ENCODE results near the gene SGIP1. TPM values are rescaled to one million over a fixed set of nuclear protein-coding genes. Genes with fewer than 3 reads are reported as not detected.
"Not testable (repeated sequence)": the region's sequence is repeated elsewhere in the genome, so short reads cannot be mapped to it uniquely, and the experiment has no call there.

The SGIP1 gene
- total and polyA plus RNA-seq, 7 experiments from 2014 or later = not detected

DNA sequence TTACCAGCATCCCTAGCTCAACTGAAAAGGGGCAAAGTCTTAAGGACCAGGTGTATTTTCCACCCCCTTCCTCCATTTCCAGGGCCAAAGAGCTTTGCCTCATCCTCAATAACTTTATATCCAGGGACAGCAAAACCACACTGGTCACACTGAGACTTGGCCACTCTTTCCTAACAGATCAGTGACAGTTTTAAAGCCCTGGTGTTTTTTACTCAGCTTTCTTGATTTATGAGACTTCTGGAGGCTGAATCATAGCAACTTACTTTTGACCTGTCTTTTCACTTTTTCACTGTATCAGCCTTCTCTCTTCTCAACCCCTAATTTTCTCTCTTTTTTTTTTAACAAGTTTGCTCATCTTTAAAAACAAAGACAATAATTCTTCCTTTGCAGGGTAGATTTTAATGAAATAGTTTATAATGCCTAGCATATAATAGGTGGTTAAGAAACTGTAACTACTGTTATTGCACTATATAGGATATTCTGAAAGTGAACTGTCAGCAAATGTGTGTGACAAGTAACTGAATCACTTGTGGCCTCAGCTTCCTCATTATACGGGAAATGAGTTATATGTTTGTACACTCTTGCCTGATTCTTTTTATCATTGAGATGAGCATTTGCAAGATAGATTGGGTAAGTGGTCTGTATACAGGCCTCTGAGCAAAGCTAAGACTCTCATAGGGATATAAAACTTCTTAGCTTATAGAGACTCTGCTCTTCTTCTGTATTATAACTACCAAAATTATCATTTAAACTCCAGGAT lies 198.6 kb downstream of the SGIP1 start:
- DNase-seq = no peak
- Histone ChIP-seq H3K4me3 (ENCODE audit: low read length) (no peak overlapping the region), H3K27ac (ENCODE audit: low read depth, low read length) (no peak overlapping the region), H3K9me3 (ENCODE audit: control insufficient read depth in 2 of 3, low read length in 3 of 3) (no peaks in the 10 kb centered on the region), H3K27me3 (ENCODE audit: control insufficient read depth in 2 of 2, insufficient read depth in 2 of 2, low read length in 2 of 2) (no peaks in the 10 kb centered on the region), H3K4me1 (ENCODE audit: control insufficient read depth in 2 of 2, insufficient read depth in 2 of 2, low read length in 2 of 2) (peaks cover 0 to 3% of the 10 kb centered on the region in 2 donors), H3K36me3 (ENCODE audit: control insufficient read depth in 2 of 3, insufficient read depth in 3 of 3, low read length in 3 of 3) (no peaks in the 10 kb centered on the region)
- Mint-ChIP-seq H3K4me1 (peaks cover 8 to 21% (median 14%) of the 10 kb centered on the region in 7 donors), H3K27ac (peak overlapping the region in 4 of 9 donors; percentile 6 to 85 (median 16)), H3K4me3 (no peak overlapping the region), H3K36me3 (peaks cover 0 to 4% (median 0%) of the 10 kb centered on the region in 5 donors), H3K9me3 (no peaks in the 10 kb centered on the region), H3K27me3 (peaks cover 0 to 1% (median 0%) of the 10 kb centered on the region in 5 donors)
- intact Hi-C loops (cut with micrococcal nuclease) = no loop called here
- CTCF ChIA-PET = interaction anchor here (0.7 kb wide), 1 partner anchor 10 kb away, joined by 3 read pairs; no protein-coding TSS in a partner anchor
- peak; percentile 83 for ATAC-seq
- POLR2A ChIA-PET = interaction anchor here (0.6 kb wide), 1 partner anchor 773 kb away, joined by 3 read pairs; no protein-coding TSS in a partner anchor

DNA sequence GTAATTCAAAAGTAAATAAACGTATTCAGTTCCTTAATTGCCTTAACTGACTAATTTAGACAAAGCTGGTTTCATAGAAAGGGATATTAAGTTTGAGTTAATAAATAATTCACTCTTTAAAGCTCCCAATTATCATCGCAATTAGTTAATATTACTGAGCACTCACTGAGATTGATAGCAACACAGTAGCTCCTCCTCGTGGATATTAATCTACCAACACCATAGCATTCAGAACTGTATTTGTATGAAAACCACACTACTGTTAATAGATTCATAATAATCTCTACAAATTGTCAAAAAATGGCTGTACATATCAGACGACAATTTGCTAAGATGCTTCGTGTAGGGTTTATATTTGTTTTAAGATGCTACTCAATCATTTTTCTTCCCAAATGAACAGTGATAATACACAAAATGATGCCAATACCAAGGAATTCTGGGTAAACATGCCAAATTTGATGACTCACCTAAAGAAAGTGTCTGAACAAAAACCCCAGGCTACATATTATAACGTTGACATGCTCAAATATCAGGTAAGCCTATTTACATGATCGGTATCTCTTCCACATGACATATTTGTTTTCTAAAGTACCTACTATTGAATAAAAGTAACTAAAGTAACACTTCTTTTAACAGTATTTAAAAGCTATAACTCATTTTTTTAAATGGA lies 199.5 kb downstream of the SGIP1 start:
- no peaks in the 10 kb centered on the region for H3K27me3 Mint-ChIP-seq
- peaks cover 0 to 2% (median 0%) of the 10 kb centered on the region in 5 donors for H3K36me3 Mint-ChIP-seq
- H3K4me1 Mint-ChIP-seq = peaks cover 8 to 21% (median 13%) of the 10 kb centered on the region in 7 donors
- no peak overlapping the region for H3K4me3 Mint-ChIP-seq
- DNase-seq (no peak), ATAC-seq (no peak)
- H3K27ac ChIP-seq (ENCODE audit: low read depth, low read length) = no peak overlapping the region
- no peak overlapping the region for H3K27ac Mint-ChIP-seq
- H3K36me3 ChIP-seq (ENCODE audit: control insufficient read depth in 2 of 3, insufficient read depth in 3 of 3, low read length in 3 of 3) = no peaks in the 10 kb centered on the region
- H3K27me3 ChIP-seq (ENCODE audit: control insufficient read depth in 2 of 2, insufficient read depth in 2 of 2, low read length in 2 of 2) = no peaks in the 10 kb centered on the region
- H3K9me3 Mint-ChIP-seq = no peaks in the 10 kb centered on the region
- intact Hi-C loops (cut with micrococcal nuclease) = no loop called here
- H3K9me3 ChIP-seq (ENCODE audit: control insufficient read depth in 2 of 3, low read length in 3 of 3) = no peaks in the 10 kb centered on the region
- ChIA-PET CTCF (interaction anchor here (0.8 kb wide), 1 partner anchor 8 kb away, joined by 3 read pairs; no protein-coding TSS in a partner anchor), POLR2A (interaction anchor here (0.6 kb wide), 2 partner anchors 774 to 801 kb away, joined by 3 read pairs; no protein-coding TSS in a partner anchor)
- no peak overlapping the region for H3K4me3 ChIP-seq (ENCODE audit: low read length)
- peaks cover 0 to 2% of the 10 kb centered on the region in 2 donors for H3K4me1 ChIP-seq (ENCODE audit: control insufficient read depth in 2 of 2, insufficient read depth in 2 of 2, low read length in 2 of 2)

DNA sequence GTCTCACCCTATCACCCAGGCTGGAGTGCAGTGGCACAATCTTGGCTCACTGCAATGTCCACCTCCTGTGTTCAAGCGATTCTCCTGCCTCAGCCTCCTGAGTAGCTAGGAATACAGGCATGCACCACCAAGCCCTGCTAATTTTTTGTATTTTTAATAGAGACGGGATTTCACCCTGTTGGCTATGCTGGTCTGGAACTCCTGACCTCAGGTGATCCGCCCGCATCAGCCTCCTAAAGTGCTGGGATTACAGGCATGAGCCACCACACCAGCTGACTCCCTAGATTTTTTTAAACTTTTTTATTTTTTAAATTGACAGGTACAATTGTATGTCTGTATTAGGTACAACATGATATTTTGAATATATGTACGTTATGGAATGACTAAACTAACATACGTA lies 200.6 kb downstream of the SGIP1 start:
- H3K36me3 ChIP-seq (ENCODE audit: control insufficient read depth in 2 of 3, insufficient read depth in 3 of 3, low read length in 3 of 3); H3K27ac Mint-ChIP-seq; CTCF ChIA-PET; H3K4me1 ChIP-seq (ENCODE audit: control insufficient read depth in 2 of 2, insufficient read depth in 2 of 2, low read length in 2 of 2); H3K9me3 ChIP-seq (ENCODE audit: control insufficient read depth in 2 of 3, low read length in 3 of 3); H3K4me3 Mint-ChIP-seq; H3K36me3 Mint-ChIP-seq; POLR2A ChIA-PET; H3K4me3 ChIP-seq (ENCODE audit: low read length); H3K9me3 Mint-ChIP-seq; ATAC-seq; H3K27ac ChIP-seq (ENCODE audit: low read depth, low read length); DNase-seq; H3K27me3 Mint-ChIP-seq; H3K27me3 ChIP-seq (ENCODE audit: control insufficient read depth in 2 of 2, insufficient read depth in 2 of 2, low read length in 2 of 2); intact Hi-C loops (cut with micrococcal nuclease): not testable (repeated sequence)
- H3K4me1 Mint-ChIP-seq = peaks cover under 1 to 16% (median 9%) of the 10 kb centered on the region in 7 donors

DNA sequence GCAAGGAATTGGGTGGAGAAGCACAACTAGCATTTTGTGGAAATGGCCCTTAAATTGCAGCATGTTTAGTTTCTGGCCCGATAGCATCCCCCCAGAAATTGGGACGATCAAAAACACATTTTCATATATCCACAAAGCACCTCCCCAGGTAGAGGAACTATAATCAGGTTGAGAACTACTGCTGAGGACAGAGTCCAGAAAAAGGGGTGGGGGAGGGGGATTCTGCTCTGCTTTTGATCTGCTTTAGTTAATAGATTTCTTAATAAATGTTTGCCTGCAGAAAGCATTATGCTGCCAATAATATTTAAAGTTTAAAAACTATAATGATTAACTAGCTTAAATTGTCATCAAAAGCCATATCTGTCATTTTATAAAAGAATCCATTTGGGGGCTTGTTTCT lies 203.9 kb downstream of the SGIP1 start:
- Mint-ChIP-seq H3K4me3 (no peak overlapping the region), H3K4me1 (peaks cover 0 to 13% (median 7%) of the 10 kb centered on the region in 7 donors), H3K9me3 (no peaks in the 10 kb centered on the region), H3K27me3 (peaks cover 0 to 2% (median 0%) of the 10 kb centered on the region in 5 donors), H3K27ac (no peak overlapping the region), H3K36me3 (no peaks in the 10 kb centered on the region)
- H3K9me3 ChIP-seq (ENCODE audit: control insufficient read depth in 2 of 3, low read length in 3 of 3) = no peaks in the 10 kb centered on the region
- H3K4me1 ChIP-seq (ENCODE audit: control insufficient read depth in 2 of 2, insufficient read depth in 2 of 2, low read length in 2 of 2) = no peaks in the 10 kb centered on the region
- ChIA-PET POLR2A (interaction anchor here (0.7 kb wide), 1 partner anchor 465 kb away, joined by 3 read pairs; no protein-coding TSS in a partner anchor), CTCF (no interaction called here)
- H3K36me3 ChIP-seq (ENCODE audit: control insufficient read depth in 2 of 3, insufficient read depth in 3 of 3, low read length in 3 of 3) = no peaks in the 10 kb centered on the region
- no peak overlapping the region for H3K4me3 ChIP-seq (ENCODE audit: low read length)
- intact Hi-C loops (cut with micrococcal nuclease) = no loop called here
- no peak overlapping the region for H3K27ac ChIP-seq (ENCODE audit: low read depth, low read length)
- ATAC-seq = no peak
- no peaks in the 10 kb centered on the region for H3K27me3 ChIP-seq (ENCODE audit: control insufficient read depth in 2 of 2, insufficient read depth in 2 of 2, low read length in 2 of 2)
- DNase-seq = no peak

DNA sequence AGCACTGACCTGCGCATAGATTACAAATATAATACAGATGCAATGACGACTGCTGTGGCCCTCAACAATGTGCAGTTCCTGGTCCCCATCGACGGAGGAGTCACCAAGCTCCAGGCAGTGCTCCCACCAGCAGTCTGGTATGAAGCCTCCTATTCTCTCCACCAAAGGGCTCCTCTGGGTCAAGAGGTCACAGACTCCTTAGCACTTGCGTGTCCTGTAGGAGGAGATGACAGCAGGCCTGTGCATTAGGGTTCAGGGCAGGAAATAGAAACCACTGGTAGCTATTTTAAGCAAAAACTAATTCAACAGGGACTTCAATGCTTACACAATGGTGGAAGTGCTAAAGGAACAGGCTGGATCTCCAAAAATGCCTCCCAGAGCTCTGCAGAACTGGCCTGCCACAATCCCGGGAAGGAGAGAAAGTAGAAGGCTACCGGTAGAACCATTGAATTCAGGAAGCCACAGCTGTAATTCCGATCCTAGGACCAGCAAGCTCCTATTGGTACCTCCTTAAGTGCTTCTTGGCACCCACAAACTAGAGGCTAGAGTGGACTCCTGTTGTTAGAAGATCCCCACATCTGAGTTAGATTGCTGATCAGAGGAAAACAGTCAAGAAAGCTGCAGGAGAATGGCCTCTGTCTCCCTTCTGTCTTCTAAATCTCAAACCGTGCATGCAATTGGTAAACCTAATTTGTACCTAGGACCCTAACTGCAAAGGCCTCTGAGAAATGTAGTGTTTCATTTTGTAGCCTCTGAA lies 205.6 kb downstream of the SGIP1 start:
- ChIA-PET CTCF (no interaction called here), POLR2A (no interaction called here)
- Mint-ChIP-seq H3K27ac (peak overlapping the region in 2 of 9 donors; percentile 20 to 38), H3K4me3 (no peak overlapping the region), H3K9me3 (no peaks in the 10 kb centered on the region), H3K27me3 (peaks cover 0 to 5% (median 0%) of the 10 kb centered on the region in 5 donors), H3K36me3 (no peaks in the 10 kb centered on the region), H3K4me1 (peaks cover 0 to 10% (median 7%) of the 10 kb centered on the region in 7 donors)
- H3K9me3 ChIP-seq (ENCODE audit: control insufficient read depth in 2 of 3, low read length in 3 of 3) = no peaks in the 10 kb centered on the region
- H3K27ac ChIP-seq (ENCODE audit: low read depth, low read length) = no peak overlapping the region
- no peaks in the 10 kb centered on the region for H3K4me1 ChIP-seq (ENCODE audit: control insufficient read depth in 2 of 2, insufficient read depth in 2 of 2, low read length in 2 of 2)
- intact Hi-C loops (cut with micrococcal nuclease) = no loop called here
- no peak overlapping the region for H3K4me3 ChIP-seq (ENCODE audit: low read length)
- no peaks in the 10 kb centered on the region for H3K27me3 ChIP-seq (ENCODE audit: control insufficient read depth in 2 of 2, insufficient read depth in 2 of 2, low read length in 2 of 2)
- DNase-seq (no peak), ATAC-seq (peak; percentile 37)
- H3K36me3 ChIP-seq (ENCODE audit: control insufficient read depth in 2 of 3, insufficient read depth in 3 of 3, low read length in 3 of 3) = no peaks in the 10 kb centered on the region

DNA sequence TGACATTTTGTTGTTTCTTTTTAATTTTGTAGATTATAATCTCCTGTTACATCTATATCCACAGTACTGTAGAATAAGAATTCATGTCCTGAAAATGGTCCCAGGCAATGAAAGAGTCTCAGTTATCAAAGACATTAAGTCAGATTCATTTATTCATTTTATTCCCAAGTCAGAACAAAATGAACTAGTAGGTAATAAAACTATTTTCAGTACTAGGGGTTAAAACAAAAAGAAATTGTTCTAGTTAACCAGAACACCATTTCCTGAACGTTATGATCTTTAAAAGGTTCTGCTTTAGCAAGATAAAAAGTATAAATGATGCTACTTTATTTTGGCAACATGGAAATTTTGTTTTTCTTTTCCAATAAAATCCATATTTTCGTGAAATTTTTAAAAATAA lies 211.5 kb downstream of the SGIP1 start:
- no peak overlapping the region for H3K27ac Mint-ChIP-seq
- H3K36me3 Mint-ChIP-seq = no peaks in the 10 kb centered on the region
- no peaks in the 10 kb centered on the region for H3K9me3 Mint-ChIP-seq
- Histone ChIP-seq H3K4me3 (ENCODE audit: low read length) (no peak overlapping the region), H3K36me3 (ENCODE audit: control insufficient read depth in 2 of 3, insufficient read depth in 3 of 3, low read length in 3 of 3) (no peaks in the 10 kb centered on the region), H3K9me3 (ENCODE audit: control insufficient read depth in 2 of 3, low read length in 3 of 3) (no peaks in the 10 kb centered on the region), H3K4me1 (ENCODE audit: control insufficient read depth in 2 of 2, insufficient read depth in 2 of 2, low read length in 2 of 2) (no peaks in the 10 kb centered on the region), H3K27me3 (ENCODE audit: control insufficient read depth in 2 of 2, insufficient read depth in 2 of 2, low read length in 2 of 2) (no peaks in the 10 kb centered on the region), H3K27ac (ENCODE audit: low read depth, low read length) (no peak overlapping the region)
- no peak for ATAC-seq
- intact Hi-C loops (cut with micrococcal nuclease) = no loop called here
- no peak overlapping the region for H3K4me3 Mint-ChIP-seq
- peaks cover 0 to 2% (median 0%) of the 10 kb centered on the region in 7 donors for H3K4me1 Mint-ChIP-seq
- ChIA-PET POLR2A (no interaction called here), CTCF (no interaction called here)
- no peak for DNase-seq
- H3K27me3 Mint-ChIP-seq = peaks cover 18 to 52% (median 24%) of the 10 kb centered on the region in 5 donors
